B cell (primary cell): ENCODE measurements around the gene SERPINA4. TPM values are rescaled to one million over a fixed set of nuclear protein-coding genes. Genes with fewer than 3 reads are reported as not detected.

Source experiments
- ATAC-seq: fragments of 200-7000 bp; cut with Tn5 transposase; one replicate; pipeline ENCODE4 v1.10.0; 2021; ENCODE audit warnings: low read depth, mild to moderate bottlenecking, moderate number of reproducible peaks, moderate library complexity
- CTCF ChIA-PET: fragments of 350-600 bp; sonication (Branson Sonifier 250); formaldehyde crosslinking; loops from one replicate; lab custom pipeline; 2021; ENCODE audit warnings: antibody characterized with exemption, inconsistent platforms; lab: Charles Lee
- POLR2A ChIA-PET: fragments of 350-600 bp; sonication (Branson Sonifier 250); formaldehyde crosslinking; loops from one replicate; lab custom pipeline; 2021; ENCODE audit warnings: antibody characterized with exemption; lab: Charles Lee
- DNase-seq: peaks from one replicate; pipeline ENCODE4 v3.0.0; 2013
- H2AFZ ChIP-seq: 2 replicates; pipeline ENCODE4 v1.6.1; 2012; ENCODE audit warnings: mild to moderate bottlenecking, low read depth, low read length; ENCODE audit not compliant: insufficient read depth, poor library complexity, severe bottlenecking
- H3K27ac ChIP-seq, 2 donors: 1 replicate in 1 of 2; 2 replicates in 1 of 2; pipeline ENCODE4 v1.5.1; 2012 to 2013; ENCODE audit warnings: low read length in 2 of 2, mild to moderate bottlenecking in 2 of 2, moderate library complexity in 1 of 2
- H3K27me3 ChIP-seq, 4 experiments: fragments of 200-600 bp in 1 of 4; sonication (generic) in 1 of 4; replicated peaks in 1 of 4; 1 replicate in 2 of 4; 2 replicates in 2 of 4; pipeline versions ENCODE4 v1.6.1 to v1.7.0; 2013 to 2016; ENCODE audit warnings: low read length in 3 of 4, mild to moderate bottlenecking in 2 of 4, mixed read lengths in 1 of 4, moderate library complexity in 1 of 4; ENCODE audit not compliant: insufficient read depth in 4 of 4, control insufficient read depth in 3 of 4; ENCODE audit errors: control extremely low read depth in 1 of 4
- H3K36me3 ChIP-seq, 2 experiments: replicated peaks in 1 of 2; 1 replicate in 1 of 2; 2 replicates in 1 of 2; pipeline versions ENCODE4 v1.6.1 to v1.7.1; 2013; ENCODE audit warnings: low read length in 1 of 2; ENCODE audit not compliant: insufficient read depth in 2 of 2, control insufficient read depth in 1 of 2; ENCODE audit errors: control extremely low read depth in 1 of 2, extremely low read depth in 1 of 2
- H3K4me1 ChIP-seq, 2 donors: fragments of 200-600 bp in 1 of 2; sonication (generic) in 1 of 2; 1 replicate in 1 of 2; 2 replicates in 1 of 2; pipeline versions ENCODE4 v1.5.1 to v1.6.1; 2013 to 2017; ENCODE audit warnings: low read length in 2 of 2; ENCODE audit not compliant: control insufficient read depth in 2 of 2, insufficient read depth in 2 of 2
- H3K4me2 ChIP-seq: replicated peaks from 2 replicates; pipeline ENCODE3; 2012; ENCODE audit warnings: mild to moderate bottlenecking, low read depth, low read length; ENCODE audit not compliant: poor library complexity, severe bottlenecking
- H3K4me3 ChIP-seq, 5 experiments: fragments of 200-600 bp in 1 of 5; sonication (generic) in 1 of 5; 1 replicate in 3 of 5; 2 replicates in 2 of 5; pipeline versions ENCODE4 v1.5.1 to v1.7.0; 2011 to 2016; ENCODE audit warnings: low read length in 4 of 5, mild to moderate bottlenecking in 4 of 5, low read depth in 2 of 5, control low read depth in 1 of 5, moderate library complexity in 1 of 5; ENCODE audit not compliant: insufficient read depth in 1 of 5; ENCODE audit errors: control extremely low read depth in 1 of 5, extremely low read depth in 1 of 5
- H3K79me2 ChIP-seq: fragments of 200-600 bp; sonication (generic); one replicate; pipeline ENCODE4 v1.6.0; 2016; ENCODE audit warnings: low read length; ENCODE audit not compliant: control insufficient read depth, insufficient read depth
- H3K9ac ChIP-seq: fragments of 200-600 bp; sonication (generic); 2 replicates; pipeline ENCODE4 v1.6.1; 2017; ENCODE audit warnings: mild to moderate bottlenecking, low read length, moderate library complexity
- H3K9me3 ChIP-seq, 3 donors: one replicate each; pipeline versions ENCODE4 v1.6.1 to v1.7.1; 2013; ENCODE audit warnings: low read length in 2 of 3; ENCODE audit not compliant: control insufficient read depth in 2 of 3, insufficient read depth in 1 of 3; ENCODE audit errors: control extremely low read depth in 1 of 3
- H4K20me1 ChIP-seq: 2 replicates; pipeline ENCODE4 v1.6.0; 2012; ENCODE audit warnings: mild to moderate bottlenecking, low read length; ENCODE audit not compliant: insufficient read depth, control insufficient read depth, poor library complexity, severe bottlenecking
- H3K27ac Mint-ChIP-seq: one replicate; pipeline ENCODE4 v1.8.0; 2021; ENCODE audit warnings: mixed read lengths
- H3K27me3 Mint-ChIP-seq: one replicate; pipeline ENCODE4 v1.8.0; 2021; ENCODE audit warnings: mixed read lengths
- H3K4me1 Mint-ChIP-seq: one replicate; pipeline ENCODE4 v1.8.0; 2021; ENCODE audit warnings: mixed read lengths
- H3K4me3 Mint-ChIP-seq: one replicate; pipeline ENCODE4 v1.8.0; 2021; ENCODE audit warnings: mixed read lengths
- H3K9me3 Mint-ChIP-seq: one replicate; pipeline ENCODE4 v1.8.0; 2022; ENCODE audit warnings: mixed read lengths; ENCODE audit not compliant: insufficient read depth
- CTCF ChIP-seq: fragments of 200-600 bp; IDR thresholded peaks from one replicate; pipeline ENCODE4 v1.8.0; 2022; ENCODE audit warnings: antibody characterized with exemption, mild to moderate bottlenecking
- EZH2 ChIP-seq: IDR thresholded peaks from 2 replicates; pipeline ENCODE4 v1.6.1; 2012; ENCODE audit warnings: borderline replicate concordance, low read depth, mild to moderate bottlenecking, moderate library complexity, low read length; ENCODE audit not compliant: insufficient read depth, poor library complexity, severe bottlenecking
- WGBS: methylation state at CpG from one replicate; pipeline ENCODE4 v1.1.5; 2013; ENCODE audit warnings: missing lambda C conversion rate; ENCODE audit not compliant: insufficient coverage; 5-methylcytosine and 5-hydroxymethylcytosine counted together
- intact Hi-C: fragments of 100-400 bp; cut with micrococcal nuclease; formaldehyde crosslinking; loops from one replicate; pipeline ENCODE4 v1.10.0; 2022
- polyA plus RNA-seq: library from polyadenylated mRNA; depleted of rRNA; stranded (reverse); fragments of >200 nt; gene quantifications from 2 replicates; pipeline ENCODE4 v1.2.3, GENCODE V29; 2012
- total RNA-seq, 2 donors: library from RNA; stranded (reverse); fragments of 120-200 nt in 1 of 2; gene quantifications; 1 replicate in 1 of 2; 2 replicates in 1 of 2; pipeline versions ENCODE4 v1.2.3 to v1.2.4, GENCODE V29; 2013 to 2022

Gene SERPINA4
- total and polyA plus RNA-seq, 2 donors (not counting 1 experiment from before 2014, with no cell fraction given): not detected

- no peaks in the 10 kb centered on the region for H3K4me1 ChIP-seq
- intact Hi-C loops: no loop called here
- DNase-seq: no peak
- Mint-ChIP-seq H3K9me3 (no peaks in the 10 kb centered on the region), H3K4me3 (no peak overlapping the region), H3K4me1 (no peaks in the 10 kb centered on the region), H3K27ac (no peak overlapping the region), H3K27me3 (peaks cover 7% of the 10 kb centered on the region)
- no peaks in the 10 kb centered on the region for H3K79me2 ChIP-seq
- H2AFZ ChIP-seq: no peak overlapping the region
- 94% methylated on average over 8 of the region's 9 CpGs for WGBS
- H3K4me3 ChIP-seq: no peak overlapping the region
- no peaks in the 10 kb centered on the region for H3K36me3 ChIP-seq
- no peaks in the 10 kb centered on the region for H3K27me3 ChIP-seq
- no peaks in the 10 kb centered on the region for H4K20me1 ChIP-seq
- no peak overlapping the region for H3K27ac ChIP-seq
- no peak overlapping the region for H3K4me2 ChIP-seq
- H3K9ac ChIP-seq: no peak overlapping the region
- ChIA-PET CTCF (no interaction called here), POLR2A (no interaction called here)
- H3K9me3 ChIP-seq: peaks cover 0 to 21% (median 0%) of the 10 kb centered on the region in 3 donors
- no peak for ATAC-seq
- no peak for TF ChIP-seq CTCF
These were observed 6.9 kb downstream of the SERPINA4 start for GRCh38 chr14:94568186-94568585.

- H3K27me3 ChIP-seq: no peaks in the 10 kb centered on the region
- POLR2A ChIA-PET: no interaction called here
- no peaks in the 10 kb centered on the region for H3K4me1 Mint-ChIP-seq
- H3K27me3 Mint-ChIP-seq: peaks cover 7% of the 10 kb centered on the region
- no peak for ATAC-seq
- no peaks in the 10 kb centered on the region for H4K20me1 ChIP-seq
- no peaks in the 10 kb centered on the region for H3K36me3 ChIP-seq
- no peak overlapping the region for H3K4me3 ChIP-seq
- H3K9me3 ChIP-seq: peaks cover 0 to 15% (median 0%) of the 10 kb centered on the region in 3 donors
- H3K4me1 ChIP-seq: no peaks in the 10 kb centered on the region
- no peak overlapping the region for H3K27ac ChIP-seq
- H3K27ac Mint-ChIP-seq: no peak overlapping the region
- H3K4me3 Mint-ChIP-seq: no peak overlapping the region
- H3K9ac ChIP-seq: no peak overlapping the region
- no peak for DNase-seq
- TF ChIP-seq CTCF (no peak), EZH2 (no peak)
- H3K79me2 ChIP-seq: no peaks in the 10 kb centered on the region
- no peak overlapping the region for H2AFZ ChIP-seq
- no peaks in the 10 kb centered on the region for H3K9me3 Mint-ChIP-seq
- 90% methylated on average over 20 of the region's 20 CpGs for WGBS
- no peak overlapping the region for H3K4me2 ChIP-seq
- intact Hi-C loops: no loop called here
- CTCF ChIA-PET: no interaction called here
These were observed 8.2 kb downstream of the SERPINA4 start for GRCh38 chr14:94569381-94570001.
